ENCODE data around the gene FARP1. TPM values are rescaled to one million over a fixed set of nuclear protein-coding genes. Genes with fewer than 3 reads are reported as not detected.

FARP1 gene
- total and polyA plus RNA-seq, 2 of the 13 experiments (the other 11 are each of a cell fraction or from before 2014, with no cell fraction given), result 70.6 to 126 TPM

GRCh38 chr13:98273067-98273823 lies 130.4 kb downstream of the FARP1 start (continued):
- TF ChIP-seq ZNF646 (CRISPR knock-in tag; IDR thresholded peaks at IDR 0.05), result no peak
- no peak; the same call in 1 of the 2 replicates for TF ChIP-seq CHD4 (IDR thresholded peaks at IDR 0.05; ENCODE audit: borderline replicate concordance, low read length)
- peak; percentile 61; the same call in 1 of the 2 replicates for TF ChIP-seq FOXJ3 (CRISPR knock-in tag; IDR thresholded peaks at IDR 0.05; ENCODE audit: borderline replicate concordance)
- TF ChIP-seq ZNF276 (CRISPR knock-in tag; IDR thresholded peaks at IDR 0.05; ENCODE audit: low read depth), result no peak
- TF ChIP-seq SNAPC5 (CRISPR knock-in tag; IDR thresholded peaks at IDR 0.05; ENCODE audit: borderline replicate concordance), result no peak
- no peak for TF ChIP-seq SRSF1 (optimal IDR thresholded peaks at IDR 0.05; ENCODE audit: low read depth, low read length)
- TF ChIP-seq ATF4 (CRISPR knock-in tag; IDR thresholded peaks at IDR 0.05), result no peak
- no peak for TF ChIP-seq ESRRA (CRISPR knock-in tag; IDR thresholded peaks at IDR 0.05; ENCODE audit: low read depth)
- no peak for TF ChIP-seq ATAD3A (CRISPR knock-in tag; IDR thresholded peaks at IDR 0.05)
- no peak for TF ChIP-seq SAFB2 (CRISPR knock-in tag; IDR thresholded peaks at IDR 0.05; ENCODE audit: borderline replicate concordance, low read depth)
- no peak for TF ChIP-seq CAMTA2 (CRISPR knock-in tag; IDR thresholded peaks at IDR 0.05; ENCODE audit: borderline replicate concordance)
- no peak for TF ChIP-seq SETDB1 (CRISPR knock-in tag; IDR thresholded peaks at IDR 0.05; ENCODE audit: borderline replicate concordance)
- no peak for TF ChIP-seq POGZ (CRISPR knock-in tag; IDR thresholded peaks at IDR 0.05)
- TF ChIP-seq ZNF496 (CRISPR knock-in tag; IDR thresholded peaks at IDR 0.05; ENCODE audit: insufficient replicate concordance), result no peak
- TF ChIP-seq ZNF280D (CRISPR knock-in tag; IDR thresholded peaks at IDR 0.05), result no peak

Data from HepG2 (cell line).